PC-3 (cell line): ENCODE results near the gene KRABD2.
"Not testable (repeated sequence)": the region's sequence is repeated elsewhere in the genome, so short reads cannot be mapped to it uniquely, and the experiment has no call there.

Experiments used
- ATAC-seq: fragments of 200-7000 bp; cut with Tn5 transposase; 2 replicates; pipeline ENCODE4 v1.9.1; 2020; ENCODE audit warnings: mild to moderate bottlenecking, moderate library complexity
- BruUV-seq: library from RNA; stranded (reverse); fragments of 400-500 nt; replicated peaks from 2 replicates; lab custom pipeline; 2021; lab: Mats Ljungman, UMichigan
- CTCF ChIA-PET: fragments of 300-600 bp; sonication (Branson Sonifier 250); formaldehyde crosslinking; loops from one replicate; lab custom pipeline; 2022; ENCODE audit warnings: antibody characterized with exemption; lab: Charles Lee
- POLR2A ChIA-PET: fragments of 300-600 bp; sonication (Branson Sonifier 250); formaldehyde crosslinking; loops from one replicate; lab custom pipeline; 2022; ENCODE audit warnings: antibody characterized with exemption; ENCODE audit not compliant: unreplicated experiment; lab: Charles Lee
- DNase-seq: peaks from one replicate; pipeline ENCODE4 v3.0.0-alpha.2; 2015
- H2AFZ ChIP-seq: fragments of 300-600 bp; sonication (generic); 2 replicates; pipeline ENCODE4 v1.6.0; 2016; ENCODE audit warnings: antibody characterized with exemption, low read length
- H3F3A ChIP-seq: fragments of 300-600 bp; sonication (generic); one replicate; pipeline ENCODE4 v1.6.0; 2017; ENCODE audit warnings: antibody characterized with exemption, low read length, control low read depth, mild to moderate bottlenecking; ENCODE audit not compliant: unreplicated experiment
- H3K27ac ChIP-seq: fragments of 300-600 bp; sonication (generic); 2 replicates; pipeline ENCODE4 v1.5.1; 2016; ENCODE audit warnings: mild to moderate bottlenecking, low read length
- H3K27me3 ChIP-seq: fragments of 300-600 bp; sonication (generic); 2 replicates; pipeline ENCODE4 v1.6.1; 2016; ENCODE audit warnings: low read length, mixed read lengths
- H3K36me3 ChIP-seq: fragments of 300-600 bp; sonication (generic); 2 replicates; pipeline ENCODE4 v1.6.1; 2016; ENCODE audit warnings: low read depth, mixed run types, low read length, mixed read lengths
- H3K4me1 ChIP-seq: fragments of 300-600 bp; sonication (generic); 2 replicates; pipeline ENCODE4 v1.5.1; 2016; ENCODE audit warnings: low read length; ENCODE audit not compliant: insufficient read depth
- H3K4me2 ChIP-seq: fragments of 300-600 bp; sonication (generic); 2 replicates; pipeline ENCODE4 v1.6.0; 2016; ENCODE audit warnings: low read length
- H3K4me3 ChIP-seq: fragments of 300-600 bp; sonication (generic); 2 replicates; pipeline ENCODE4 v1.5.1; 2016; ENCODE audit warnings: mild to moderate bottlenecking, low read length, mixed read lengths
- H3K79me2 ChIP-seq: fragments of 300-600 bp; sonication (generic); 2 replicates; pipeline ENCODE4 v1.6.1; 2017; ENCODE audit warnings: low read length, mixed read lengths
- H3K9ac ChIP-seq: fragments of 300-600 bp; sonication (generic); 2 replicates; pipeline ENCODE4 v1.6.0; 2016; ENCODE audit warnings: mild to moderate bottlenecking, low read length
- H3K9me2 ChIP-seq: fragments of 300-600 bp; sonication (generic); replicated peaks from 2 replicates; pipeline ENCODE4 v1.6.1; 2016; ENCODE audit warnings: mixed run types, low read length, mixed read lengths
- H3K9me3 ChIP-seq: fragments of 300-600 bp; sonication (generic); 2 replicates; pipeline ENCODE4 v1.6.1; 2016; ENCODE audit warnings: low read length, mixed read lengths
- H4K20me1 ChIP-seq: fragments of 300-600 bp; sonication (generic); 2 replicates; pipeline ENCODE4 v1.6.1; 2016; ENCODE audit warnings: low read length, mixed read lengths
- CTCF ChIP-seq: fragments of 300-600 bp; sonication (generic); conservative IDR thresholded peaks from 2 replicates; pipeline ENCODE4 v1.5.1; 2017; ENCODE audit warnings: antibody characterized with exemption, low read depth, mild to moderate bottlenecking, low read length
- EZH2 ChIP-seq: fragments of 300-600 bp; sonication (generic); IDR thresholded peaks from one replicate; pipeline ENCODE4 v1.6.1; 2017; ENCODE audit warnings: antibody characterized with exemption, mild to moderate bottlenecking, low read length; ENCODE audit not compliant: unreplicated experiment
- EZH2phosphoT487 ChIP-seq: fragments of 300-600 bp; sonication (generic); IDR thresholded peaks from 2 replicates; pipeline ENCODE4 v1.6.1; 2018; ENCODE audit warnings: mild to moderate bottlenecking, antibody characterized with exemption, low read length, borderline replicate concordance
- intact Hi-C: fragments of 100-400 bp; cut with micrococcal nuclease; formaldehyde crosslinking; loops from 2 replicates; pipeline ENCODE4 v1.9.0; 2023

The KRABD2 gene

GRCh38 chr17:8382880-8383142 lies 6.3 kb upstream of the KRABD2 start:
- ChIA-PET POLR2A (interaction anchor here (0.7 kb wide), 1 partner anchor 87 kb away, joined by 4 read pairs; no protein-coding TSS in a partner anchor), CTCF (no interaction called here)
- intact Hi-C loops, result loop anchor here (1.0 kb wide), 1 partner anchor 53 kb away; no protein-coding TSS in a partner anchor
- peaks cover 23% of the 10 kb centered on the region for H4K20me1 ChIP-seq
- H2AFZ ChIP-seq, result peak overlapping the region; percentile 55
- H3K27ac ChIP-seq, result peak overlapping the region; percentile 39
- H3K4me1 ChIP-seq, result peaks cover 27% of the 10 kb centered on the region
- peak overlapping the region; percentile 99 for H3K4me2 ChIP-seq
- peaks cover 47% of the 10 kb centered on the region for H3K79me2 ChIP-seq
- H3K27me3 ChIP-seq, result no peaks in the 10 kb centered on the region
- H3F3A ChIP-seq, result no peaks in the 10 kb centered on the region
- no peaks in the 10 kb centered on the region for H3K9me2 ChIP-seq
- TF ChIP-seq EZH2 (no peak), CTCF (no peak), EZH2phosphoT487 (no peak)
- H3K4me3 ChIP-seq, result peak overlapping the region; percentile 96
- ATAC-seq (no peak), DNase-seq (no peak)
- H3K9me3 ChIP-seq, result no peaks in the 10 kb centered on the region
- H3K9ac ChIP-seq, result peak overlapping the region; percentile 98
- no TSS peak for BruUV-seq
- peaks cover 42% of the 10 kb centered on the region for H3K36me3 ChIP-seq

GRCh38 chr17:8382052-8382879 lies 5.8 kb upstream of the KRABD2 start:
- Histone ChIP-seq H3K27ac (peak overlapping the region; percentile 39), H3K4me3 (peak overlapping the region; percentile 96), H3K9me2 (no peaks in the 10 kb centered on the region), H2AFZ (peak overlapping the region; percentile 55), H3K9me3 (no peaks in the 10 kb centered on the region), H3K9ac (peak overlapping the region; percentile 98), H3K79me2 (peaks cover 47% of the 10 kb centered on the region), H3K27me3 (no peaks in the 10 kb centered on the region), H3K4me1 (peaks cover 27% of the 10 kb centered on the region), H3F3A (peaks cover 2% of the 10 kb centered on the region), H4K20me1 (peaks cover 23% of the 10 kb centered on the region), H3K4me2 (peak overlapping the region; percentile 99), H3K36me3 (peaks cover 42% of the 10 kb centered on the region)
- DNase-seq (peak; percentile 4), ATAC-seq (no peak)
- BruUV-seq, result TSS peak; percentile 74
- CTCF ChIA-PET, result no interaction called here
- intact Hi-C loops, result no loop called here
- TF ChIP-seq CTCF (no peak), EZH2phosphoT487 (no peak), EZH2 (no peak)
- POLR2A ChIA-PET, result interaction anchor here (0.7 kb wide), 1 partner anchor 87 kb away, joined by 4 read pairs; no protein-coding TSS in a partner anchor

GRCh38 chr17:8380049-8380448 lies 3.5 kb upstream of the KRABD2 start:
- Histone ChIP-seq H4K20me1 (peaks cover 23% of the 10 kb centered on the region), H2AFZ (no peak overlapping the region), H3K79me2 (peaks cover 54% of the 10 kb centered on the region), H3K27me3 (no peaks in the 10 kb centered on the region), H3K4me3 (peak overlapping the region; percentile 96; the same call in 1 of the 2 replicates), H3K4me2 (peak overlapping the region; percentile 99), H3K27ac (no peak overlapping the region), H3K36me3 (peaks cover 42% of the 10 kb centered on the region), H3K9ac (no peak overlapping the region), H3K4me1 (peaks cover 36% of the 10 kb centered on the region), H3K9me2 (no peaks in the 10 kb centered on the region), H3K9me3 (no peaks in the 10 kb centered on the region), H3F3A (peaks cover 6% of the 10 kb centered on the region)
- intact Hi-C loops, result no loop called here
- POLR2A ChIA-PET, result interaction anchor here (0.7 kb wide), 1 partner anchor 40 kb away, joined by 3 read pairs; no protein-coding TSS in a partner anchor
- CTCF ChIA-PET, result no interaction called here
- DNase-seq (no peak), ATAC-seq (no peak)
- BruUV-seq, result no TSS peak
- TF ChIP-seq CTCF (no peak), EZH2 (no peak), EZH2phosphoT487 (no peak)

- H3K4me2 ChIP-seq, H3K9ac ChIP-seq, H3K4me3 ChIP-seq, H3K9me2 ChIP-seq, H3K27me3 ChIP-seq, H3F3A ChIP-seq, BruUV-seq, H3K27ac ChIP-seq, intact Hi-C loops, ATAC-seq, DNase-seq, H3K9me3 ChIP-seq, H2AFZ ChIP-seq, POLR2A ChIA-PET, CTCF ChIA-PET: not testable (repeated sequence)
- H4K20me1 ChIP-seq, result peaks cover 23% of the 10 kb centered on the region
- peaks cover 28% of the 10 kb centered on the region for H3K4me1 ChIP-seq
- H3K36me3 ChIP-seq, result peaks cover 42% of the 10 kb centered on the region
- H3K79me2 ChIP-seq, result peaks cover 47% of the 10 kb centered on the region
Observed at GRCh38 chr17:8378117-8378516, 1.6 kb upstream of the KRABD2 start.
